Activated CD8-positive, alpha-beta memory T cell treated with anti-CD3 and anti-CD28 coated beads for 24 hours (primary cell): ENCODE measurements around the gene CTCFL.
A peak's percentile ranks its signal among the peaks of the same experiment; 100 is the strongest.
"Not testable (repeated sequence)": the region's sequence is repeated elsewhere in the genome, so short reads cannot be mapped to it uniquely, and the experiment has no call there.

Experiments used
- DNase-seq: peaks from one replicate; pipeline ENCODE4 v3.0.0-alpha.2; 2020

The CTCFL gene

GRCh38 chr20:57508381-57508780, 16.6 kb downstream of the CTCFL start:
- no peak for DNase-seq

- no peak for DNase-seq
Observed at GRCh38 chr20:57507477-57507876, 17.5 kb downstream of the CTCFL start.

- no peak for DNase-seq
Observed at GRCh38 chr20:57505979-57506378, 19.0 kb downstream of the CTCFL start.

GRCh38 chr20:57504411-57504810, 20.5 kb downstream of the CTCFL start:
- DNase-seq: no peak

- no peak for DNase-seq
Observed at GRCh38 chr20:57503035-57503658, 21.8 kb downstream of the CTCFL start.

GRCh38 chr20:57502336-57502700, 22.6 kb downstream of the CTCFL start:
- no peak for DNase-seq

GRCh38 chr20:57501461-57502335, 23.2 kb downstream of the CTCFL start:
- DNase-seq: no peak

GRCh38 chr20:57500962-57501361, 24.0 kb downstream of the CTCFL start:
- no peak for DNase-seq

GRCh38 chr20:57500235-57500634, 24.7 kb downstream of the CTCFL start:
- DNase-seq: no peak

- no peak for DNase-seq
Observed at GRCh38 chr20:57499676-57500075, 25.3 kb downstream of the CTCFL start.

- DNase-seq: no peak
Observed at GRCh38 chr20:57498425-57499400, 26.2 kb downstream of the CTCFL start.

- DNase-seq: no peak
Observed at GRCh38 chr20:57496592-57496991, 28.3 kb downstream of the CTCFL start.

GRCh38 chr20:57495978-57496377, 29.0 kb downstream of the CTCFL start:
- DNase-seq: peak; percentile 17

GRCh38 chr20:57493091-57493615, 31.8 kb downstream of the CTCFL start:
- DNase-seq: peak; percentile 48

- peak; percentile 11 for DNase-seq
Observed at GRCh38 chr20:57491373-57491772, 33.6 kb downstream of the CTCFL start.

GRCh38 chr20:57488277-57488676, 36.7 kb downstream of the CTCFL start:
- not testable (repeated sequence) for DNase-seq

GRCh38 chr20:57485770-57486169, 39.2 kb downstream of the CTCFL start:
- DNase-seq: no peak

GRCh38 chr20:57484772-57485171, 40.2 kb downstream of the CTCFL start:
- DNase-seq: peak; percentile 33

- peak; percentile 52 for DNase-seq
Observed at GRCh38 chr20:57483287-57484050, 41.5 kb downstream of the CTCFL start.

- DNase-seq: peak; percentile 21
Observed at GRCh38 chr20:57482796-57483195, 42.1 kb downstream of the CTCFL start.

GRCh38 chr20:57482148-57482547, 42.8 kb downstream of the CTCFL start:
- DNase-seq: no peak

- DNase-seq: no peak
Observed at GRCh38 chr20:57481281-57481711, 43.6 kb downstream of the CTCFL start.
